RWPE1 (cell line): ENCODE measurements around the gene CABP7.

ENCODE experiments used
- CTCF ChIA-PET: fragments of 350-600 bp; sonication (Branson Sonifier 250); formaldehyde crosslinking; extraction: SDS; loops from one replicate; lab custom pipeline; 2021; lab: Yijun Ruan, JAX
- POLR2A ChIA-PET: fragments of 400-600 bp; formaldehyde crosslinking; extraction: SDS; loops from one replicate; lab custom pipeline; 2020; ENCODE audit warnings: antibody characterized with exemption; ENCODE audit not compliant: low non-redundant PET; lab: Yijun Ruan, JAX
- DNase-seq: peaks from one replicate; pipeline ENCODE4 v3.0.0; 2012; ENCODE audit warnings: low spot score
- H3K27ac ChIP-seq: fragments of 450-650 bp; 2 replicates; pipeline ENCODE4 v1.5.1; 2017
- CTCF ChIP-seq: fragments of 450-650 bp; conservative IDR thresholded peaks from 2 replicates; pipeline ENCODE4 v1.5.1; 2017; ENCODE audit warnings: low read depth, mild to moderate bottlenecking

Gene CABP7

GRCh38 chr22:29772170-29772641, 52.4 kb downstream of the CABP7 start:
- no peak for TF ChIP-seq CTCF
- POLR2A ChIA-PET = no interaction called here
- CTCF ChIA-PET = interaction anchor here (0.6 to 1.4 kb wide), 2 partner anchors 10 to 12 kb away, joined by 5 to 6 read pairs; no protein-coding TSS in a partner anchor
- DNase-seq = no peak
- H3K27ac ChIP-seq = peak overlapping the region; percentile 80

- DNase-seq = peak; percentile 67
- CTCF ChIA-PET = interaction anchor here (1.4 kb wide), 1 partner anchor 11 kb away, joined by 6 read pairs; no protein-coding TSS in a partner anchor
- TF ChIP-seq CTCF = no peak
- H3K27ac ChIP-seq = peak overlapping the region; percentile 80
- POLR2A ChIA-PET = interaction anchor here (0.6 kb wide), 2 partner anchors 93 to 111 kb away, joined by 3 to 6 read pairs; no protein-coding TSS in a partner anchor
These were observed 53.4 kb downstream of the CABP7 start for GRCh38 chr22:29773233-29773632.

GRCh38 chr22:29780220-29780619, 60.4 kb downstream of the CABP7 start:
- CTCF ChIA-PET = no interaction called here
- POLR2A ChIA-PET = no interaction called here
- no peak for DNase-seq
- peak overlapping the region; percentile 72; the same call in 1 of the 2 replicates for H3K27ac ChIP-seq
- TF ChIP-seq CTCF = no peak

GRCh38 chr22:29780748-29781676, 61.2 kb downstream of the CABP7 start:
- no peak for TF ChIP-seq CTCF
- DNase-seq = peak; percentile 67
- H3K27ac ChIP-seq = peak overlapping the region; percentile 72
- POLR2A ChIA-PET = interaction anchor here (1.1 kb wide), 1 partner anchor 15 kb away, joined by 4 read pairs; the partner anchor contains the start of gene ZMAT5
- CTCF ChIA-PET = no interaction called here
